ENCODE measurements around the gene PLEKHO2. TPM values are rescaled to one million over a fixed set of nuclear protein-coding genes. Genes with fewer than 3 reads are reported as not detected.

PLEKHO2 gene
- total and polyA plus RNA-seq, 10 of the 15 experiments (the other 5 are each of a cell fraction or from before 2014, with no cell fraction given): 1.4 to 25.6 (median 20.5) TPM

GRCh38 chr15:64895285-64896065 lies 53.8 kb downstream of the PLEKHO2 start (continued):
- TF ChIP-seq BACH1 (IDR thresholded peaks at IDR 0.05; ENCODE audit: borderline replicate concordance): no peak
- no peak for TF ChIP-seq ZNF622 (IDR thresholded peaks at IDR 0.05)
- TF ChIP-seq ASH2L (IDR thresholded peaks at IDR 0.05; ENCODE audit: borderline replicate concordance, low read depth): no peak
- no peak for TF ChIP-seq STAT1 (conservative IDR thresholded peaks at IDR 0.05)
- no peak for TF ChIP-seq CREB1 (IDR thresholded peaks at IDR 0.05; ENCODE audit: low read depth)
- TF ChIP-seq, protein P1, sequence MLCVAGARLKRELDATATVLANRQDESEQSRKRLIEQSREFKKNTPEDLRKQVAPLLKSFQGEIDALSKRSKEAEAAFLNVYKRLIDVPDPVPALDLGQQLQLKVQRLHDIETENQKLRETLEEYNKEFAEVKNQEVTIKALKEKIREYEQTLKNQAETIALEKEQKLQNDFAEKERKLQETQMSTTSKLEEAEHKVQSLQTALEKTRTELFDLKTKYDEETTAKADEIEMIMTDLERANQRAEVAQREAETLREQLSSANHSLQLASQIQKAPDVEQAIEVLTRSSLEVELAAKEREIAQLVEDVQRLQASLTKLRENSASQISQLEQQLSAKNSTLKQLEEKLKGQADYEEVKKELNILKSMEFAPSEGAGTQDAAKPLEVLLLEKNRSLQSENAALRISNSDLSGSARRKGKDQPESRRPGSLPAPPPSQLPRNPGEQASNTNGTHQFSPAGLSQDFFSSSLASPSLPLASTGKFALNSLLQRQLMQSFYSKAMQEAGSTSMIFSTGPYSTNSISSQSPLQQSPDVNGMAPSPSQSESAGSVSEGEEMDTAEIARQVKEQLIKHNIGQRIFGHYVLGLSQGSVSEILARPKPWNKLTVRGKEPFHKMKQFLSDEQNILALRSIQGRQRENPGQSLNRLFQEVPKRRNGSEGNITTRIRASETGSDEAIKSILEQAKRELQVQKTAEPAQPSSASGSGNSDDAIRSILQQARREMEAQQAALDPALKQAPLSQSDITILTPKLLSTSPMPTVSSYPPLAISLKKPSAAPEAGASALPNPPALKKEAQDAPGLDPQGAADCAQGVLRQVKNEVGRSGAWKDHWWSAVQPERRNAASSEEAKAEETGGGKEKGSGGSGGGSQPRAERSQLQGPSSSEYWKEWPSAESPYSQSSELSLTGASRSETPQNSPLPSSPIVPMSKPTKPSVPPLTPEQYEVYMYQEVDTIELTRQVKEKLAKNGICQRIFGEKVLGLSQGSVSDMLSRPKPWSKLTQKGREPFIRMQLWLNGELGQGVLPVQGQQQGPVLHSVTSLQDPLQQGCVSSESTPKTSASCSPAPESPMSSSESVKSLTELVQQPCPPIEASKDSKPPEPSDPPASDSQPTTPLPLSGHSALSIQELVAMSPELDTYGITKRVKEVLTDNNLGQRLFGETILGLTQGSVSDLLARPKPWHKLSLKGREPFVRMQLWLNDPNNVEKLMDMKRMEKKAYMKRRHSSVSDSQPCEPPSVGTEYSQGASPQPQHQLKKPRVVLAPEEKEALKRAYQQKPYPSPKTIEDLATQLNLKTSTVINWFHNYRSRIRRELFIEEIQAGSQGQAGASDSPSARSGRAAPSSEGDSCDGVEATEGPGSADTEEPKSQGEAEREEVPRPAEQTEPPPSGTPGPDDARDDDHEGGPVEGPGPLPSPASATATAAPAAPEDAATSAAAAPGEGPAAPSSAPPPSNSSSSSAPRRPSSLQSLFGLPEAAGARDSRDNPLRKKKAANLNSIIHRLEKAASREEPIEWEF (IDR thresholded peaks at IDR 0.05; ENCODE audit: insufficient replicate concordance, low read depth, low read length): no peak
- 0 out of 4 replicates have a peak, but pooled peaks of 1 of the 2 experiments have one; percentile 32 for TF ChIP-seq BHLHE40 (IDR thresholded peaks at IDR 0.05; ENCODE audit: borderline replicate concordance in 1 of 2, low read depth in 2 of 2, low read length in 1 of 2)
- TF ChIP-seq HCFC1 (IDR thresholded peaks at IDR 0.05; ENCODE audit: low read length): no peak
- no peak; the same call in 1 of the 2 replicates for TF ChIP-seq CREM (IDR thresholded peaks at IDR 0.05; ENCODE audit: low read depth)
- no peak for TF ChIP-seq ZNF207 (IDR thresholded peaks at IDR 0.05; ENCODE audit: borderline replicate concordance)
- TF ChIP-seq ZBTB33 (IDR thresholded peaks at IDR 0.05): no peak
- peak; percentile 19; the same call in 1 of the 2 replicates for TF ChIP-seq ZBTB40 (IDR thresholded peaks at IDR 0.05; ENCODE audit: borderline replicate concordance)
- TF ChIP-seq SP1 (IDR thresholded peaks at IDR 0.05; ENCODE audit: low read depth, low read length): no peak
- no peak for TF ChIP-seq NFIC (IDR thresholded peaks at IDR 0.05; ENCODE audit: low read depth, low read length)
- no peak for TF ChIP-seq ZNF384 (IDR thresholded peaks at IDR 0.05; ENCODE audit: borderline replicate concordance, low read depth, low read length)
- no peak for TF ChIP-seq ZZZ3 (IDR thresholded peaks at IDR 0.05; ENCODE audit: control insufficient read depth, insufficient read length, low read depth)
- no peak for TF ChIP-seq RB1 (IDR thresholded peaks at IDR 0.05; ENCODE audit: borderline replicate concordance)
- TF ChIP-seq SMAD1 (IDR thresholded peaks at IDR 0.05; ENCODE audit: low read depth, partially characterized antibody): no peak
